Measurements from ENCODE around the gene MAP3K14. TPM values are rescaled to one million over a fixed set of nuclear protein-coding genes. Genes with fewer than 3 reads are reported as not detected.
A peak's percentile ranks its signal among the peaks of the same experiment; 100 is the strongest.

Gene MAP3K14
- total RNA-seq, 1 donor from 2014 or later, result 9.9 TPM

GRCh38 chr17:45270828-45271418 is 45.9 kb downstream of the MAP3K14 start:
- intact Hi-C loops (cut with DNase I), result loop anchor here (5.0 kb wide), 1 partner anchor 116 kb away; no protein-coding TSS in a partner anchor
- peak; percentile 61 for ATAC-seq

GRCh38 chr17:45269912-45270311 is 46.9 kb downstream of the MAP3K14 start:
- intact Hi-C loops (cut with DNase I), result loop anchor here (5.0 kb wide), 1 partner anchor 117 kb away; no protein-coding TSS in a partner anchor
- ATAC-seq (no peak), DNase-seq (no peak)
- H3K4me1 ChIP-seq, result no peaks in the 10 kb centered on the region
- H3K27me3 ChIP-seq, result no peaks in the 10 kb centered on the region
- no peaks in the 10 kb centered on the region for H3K9me3 ChIP-seq
- H3K4me3 ChIP-seq, result no peak overlapping the region
- TF ChIP-seq, protein P1, sequence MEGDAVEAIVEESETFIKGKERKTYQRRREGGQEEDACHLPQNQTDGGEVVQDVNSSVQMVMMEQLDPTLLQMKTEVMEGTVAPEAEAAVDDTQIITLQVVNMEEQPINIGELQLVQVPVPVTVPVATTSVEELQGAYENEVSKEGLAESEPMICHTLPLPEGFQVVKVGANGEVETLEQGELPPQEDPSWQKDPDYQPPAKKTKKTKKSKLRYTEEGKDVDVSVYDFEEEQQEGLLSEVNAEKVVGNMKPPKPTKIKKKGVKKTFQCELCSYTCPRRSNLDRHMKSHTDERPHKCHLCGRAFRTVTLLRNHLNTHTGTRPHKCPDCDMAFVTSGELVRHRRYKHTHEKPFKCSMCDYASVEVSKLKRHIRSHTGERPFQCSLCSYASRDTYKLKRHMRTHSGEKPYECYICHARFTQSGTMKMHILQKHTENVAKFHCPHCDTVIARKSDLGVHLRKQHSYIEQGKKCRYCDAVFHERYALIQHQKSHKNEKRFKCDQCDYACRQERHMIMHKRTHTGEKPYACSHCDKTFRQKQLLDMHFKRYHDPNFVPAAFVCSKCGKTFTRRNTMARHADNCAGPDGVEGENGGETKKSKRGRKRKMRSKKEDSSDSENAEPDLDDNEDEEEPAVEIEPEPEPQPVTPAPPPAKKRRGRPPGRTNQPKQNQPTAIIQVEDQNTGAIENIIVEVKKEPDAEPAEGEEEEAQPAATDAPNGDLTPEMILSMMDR (IDR thresholded peaks at IDR 0.05), result no peak
- peaks cover 92% of the 10 kb centered on the region for H3K36me3 ChIP-seq
- no peak overlapping the region for H3K27ac ChIP-seq

More at GRCh38 chr17:45270828-45271418, 45.9 kb downstream of the MAP3K14 start:
- peaks cover 82% of the 10 kb centered on the region for H3K36me3 ChIP-seq
- H3K4me3 ChIP-seq, result no peak overlapping the region
- H3K27ac ChIP-seq, result no peak overlapping the region
- no peaks in the 10 kb centered on the region for H3K9me3 ChIP-seq
- no peaks in the 10 kb centered on the region for H3K4me1 ChIP-seq
- TF ChIP-seq, protein P1 (IDR thresholded peaks at IDR 0.05), result peak; percentile 49
- no peaks in the 10 kb centered on the region for H3K27me3 ChIP-seq
- peak; percentile 68 for DNase-seq

- Histone ChIP-seq H3K27me3 (no peaks in the 10 kb centered on the region), H3K4me1 (peaks cover 6% of the 10 kb centered on the region), H3K4me3 (no peak overlapping the region), H3K9me3 (no peaks in the 10 kb centered on the region), H3K27ac (no peak overlapping the region), H3K36me3 (peaks cover 87% of the 10 kb centered on the region)
- intact Hi-C loops (cut with DNase I), result no loop called here
- TF ChIP-seq, protein P1 (IDR thresholded peaks at IDR 0.05), result no peak
- ATAC-seq, result no peak
- DNase-seq, result no peak
Observed at GRCh38 chr17:45267436-45268055, 49.3 kb downstream of the MAP3K14 start.

DNA sequence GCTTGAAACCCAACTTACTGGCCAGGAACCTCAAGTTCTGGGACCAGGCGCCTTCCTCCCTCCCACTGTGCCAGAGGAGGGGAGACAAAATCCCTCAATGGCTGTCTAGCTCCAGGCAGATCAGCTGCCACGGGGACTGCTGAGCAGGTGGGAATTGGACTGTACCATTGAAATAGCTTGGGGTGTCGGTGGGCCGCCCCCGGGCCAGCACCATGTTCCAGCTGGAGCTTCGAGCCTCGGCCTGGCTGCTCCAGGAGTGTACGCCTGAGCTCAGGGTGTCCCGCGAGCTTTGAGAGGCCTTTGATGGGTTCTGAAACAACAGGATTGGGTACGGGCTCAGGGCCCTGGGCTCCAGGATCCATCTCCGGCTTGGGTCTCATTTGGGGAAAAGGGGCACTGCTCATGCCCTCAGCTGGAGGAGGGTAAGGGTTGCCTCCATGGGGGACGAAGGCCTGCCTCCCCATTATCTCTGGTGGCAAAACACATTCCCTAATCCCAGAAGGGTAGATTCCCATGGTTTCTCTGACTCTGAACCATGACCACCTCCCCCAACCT is 50.4 kb downstream of the MAP3K14 start:
- Histone ChIP-seq H3K27ac (no peak overlapping the region), H3K27me3 (no peaks in the 10 kb centered on the region), H3K4me1 (peaks cover 13% of the 10 kb centered on the region), H3K36me3 (peaks cover 76% of the 10 kb centered on the region), H3K4me3 (no peak overlapping the region), H3K9me3 (no peaks in the 10 kb centered on the region)
- DNase-seq, result no peak
- no peak for ATAC-seq
- intact Hi-C loops (cut with DNase I), result no loop called here
- TF ChIP-seq, protein P1 (IDR thresholded peaks at IDR 0.05), result no peak

DNA sequence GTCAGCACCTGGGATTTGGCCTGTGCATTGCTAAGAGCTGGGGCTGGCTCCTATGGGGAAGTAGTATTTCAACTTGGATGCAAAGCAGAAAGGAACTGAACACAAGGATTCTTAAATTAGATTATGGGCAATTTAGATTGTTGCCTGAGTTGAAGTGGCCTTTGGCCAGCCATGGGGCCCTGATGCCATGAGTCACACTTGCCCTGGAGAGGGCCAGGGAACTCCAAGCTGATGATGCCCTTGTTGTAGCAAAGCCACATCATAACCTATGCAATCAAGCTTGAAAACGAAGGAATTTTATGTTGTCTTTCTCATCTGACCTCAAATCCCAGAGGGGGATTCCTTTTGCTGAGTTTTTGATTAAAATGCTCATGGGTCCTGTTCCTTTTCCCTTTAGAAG is 51.0 kb downstream of the MAP3K14 start:
- ATAC-seq (no peak), DNase-seq (no peak)
- no peak overlapping the region for H3K27ac ChIP-seq
- intact Hi-C loops (cut with DNase I), result no loop called here
- TF ChIP-seq, protein P1 (IDR thresholded peaks at IDR 0.05), result no peak
- no peaks in the 10 kb centered on the region for H3K27me3 ChIP-seq
- H3K4me3 ChIP-seq, result no peak overlapping the region
- peaks cover 14% of the 10 kb centered on the region for H3K4me1 ChIP-seq
- H3K9me3 ChIP-seq, result no peaks in the 10 kb centered on the region
- peaks cover 71% of the 10 kb centered on the region for H3K36me3 ChIP-seq

Data from upper lobe of right lung (tissue), 1 donor.